HepG2 (cell line): ENCODE measurements around the gene SLC22A7. TPM values are rescaled to one million over a fixed set of nuclear protein-coding genes. Genes with fewer than 3 reads are reported as not detected.

Experiments used
- ATAC-seq: fragments of 200-7000 bp; cut with Tn5 transposase; 3 replicates; pipeline ENCODE4 v1.9.1; 2020; ENCODE audit warnings: mild to moderate bottlenecking, moderate library complexity
- BruUV-seq: library from RNA; stranded (reverse); fragments of 400-500 nt; replicated peaks from 2 replicates; lab custom pipeline; 2021; lab: Mats Ljungman, UMichigan
- CTCF ChIA-PET: fragments of 300-600 bp; formaldehyde crosslinking; extraction: SDS; loops from one replicate; lab custom pipeline; 2021; ENCODE audit warnings: low total read pairs, inconsistent platforms, low intra/inter-chr PET ratio; lab: Yijun Ruan, JAX
- POLR2A ChIA-PET: fragments of 350-600 bp; sonication (Branson Sonifier 250); formaldehyde crosslinking; loops from one replicate; lab custom pipeline; 2020; ENCODE audit warnings: antibody characterized with exemption, inconsistent platforms; lab: Yijun Ruan, JAX
- DNase-seq: peaks from one replicate; pipeline ENCODE4 v3.0.0-alpha.2; 2015; ENCODE audit warnings: low spot score
- FAIRE-seq: peaks from 3 replicates; lab custom pipeline; 2011; peaks lifted over from hg19 to GRCh38; lab: Jason Lieb, UNC
- H2AFZ ChIP-seq: one replicate; pipeline ENCODE4 v1.6.1; 2011; ENCODE audit warnings: low read length, inconsistent platforms
- H3K27ac ChIP-seq: fragments of 300-600 bp; 3 replicates; pipeline ENCODE4 v1.8.0; 2011; ENCODE audit warnings: mixed run types, mild to moderate bottlenecking, mixed read lengths, low read length, inconsistent platforms; ENCODE audit not compliant: insufficient read depth; ENCODE audit errors: extremely low read length
- H3K27me3 ChIP-seq, 2 experiments: fragments of 200-600 bp in 1 of 2; 2 replicates in 1 of 2; 3 replicates in 1 of 2; pipeline versions ENCODE4 v1.6.0 to v1.8.0; 2011; ENCODE audit warnings: low read length in 2 of 2, mild to moderate bottlenecking in 2 of 2, moderate library complexity in 2 of 2, inconsistent platforms in 1 of 2; ENCODE audit not compliant: insufficient read depth in 2 of 2, control insufficient read depth in 1 of 2
- H3K36me3 ChIP-seq, 2 experiments: fragments of 200-600 bp in 1 of 2; replicated peaks in 1 of 2; 2 replicates in 1 of 2; 3 replicates in 1 of 2; pipeline versions ENCODE4 v1.5.1 to v1.8.0; 2011; ENCODE audit warnings: low read length in 2 of 2, inconsistent platforms in 1 of 2; ENCODE audit not compliant: insufficient read depth in 2 of 2, control insufficient read depth in 1 of 2
- H3K4me1 ChIP-seq: 2 replicates; pipeline ENCODE4 v1.5.1; 2012; ENCODE audit warnings: low read length, inconsistent platforms; ENCODE audit not compliant: insufficient read depth
- H3K4me2 ChIP-seq: 2 replicates; pipeline ENCODE4 v1.6.0; 2011; ENCODE audit warnings: low read depth, low read length, inconsistent platforms
- H3K4me3 ChIP-seq, 3 experiments: fragments of 200-600 bp in 1 of 3; sonication (generic), shearing (Covaris generic) in 1 of 3; replicated peaks in 1 of 3; 2 replicates each; pipeline ENCODE4 v1.5.1; 2011 to 2016; ENCODE audit warnings: low read length in 3 of 3, inconsistent platforms in 2 of 3, low read depth in 2 of 3, mild to moderate bottlenecking in 2 of 3, control low read depth in 1 of 3, mixed read lengths in 1 of 3; ENCODE audit not compliant: insufficient read depth in 1 of 3
- H3K79me2 ChIP-seq: one replicate; pipeline ENCODE4 v1.6.1; 2011; ENCODE audit warnings: low read length, inconsistent platforms; ENCODE audit not compliant: insufficient read depth
- H3K9ac ChIP-seq: 2 replicates; pipeline ENCODE4 v1.6.0; 2011; ENCODE audit warnings: mild to moderate bottlenecking, low read depth, low read length, inconsistent platforms; ENCODE audit not compliant: insufficient read depth
- H3K9me3 ChIP-seq: 2 replicates; pipeline ENCODE4 v1.5.1; 2012; ENCODE audit warnings: mild to moderate bottlenecking, low read length
- H4K20me1 ChIP-seq: 2 replicates; pipeline ENCODE4 v1.6.0; 2011; ENCODE audit warnings: inconsistent platforms, mild to moderate bottlenecking, low read length, moderate library complexity; ENCODE audit not compliant: insufficient read depth
- ATF6 ChIP-seq: sonication (generic); formaldehyde crosslinking; conservative IDR thresholded peaks from 2 replicates; pipeline ENCODE4 v1.4.0; 2020; ENCODE audit warnings: missing genetic modification reagents
- ATF7 ChIP-seq, 2 experiments: fragments of 450-650 bp in 1 of 2; sonication (generic) in 1 of 2; formaldehyde crosslinking in 1 of 2; IDR thresholded peaks; 2 replicates each; pipeline versions ENCODE4 v1.4.0 to v1.6.1; 2016 to 2020; ENCODE audit warnings: antibody characterized with exemption in 1 of 2, mild to moderate bottlenecking in 1 of 2, missing genetic modification reagents in 1 of 2
- ATM ChIP-seq: fragments of 450-650 bp; IDR thresholded peaks from 2 replicates; pipeline ENCODE4 v1.7.1; 2017; ENCODE audit warnings: mild to moderate bottlenecking, borderline replicate concordance
- CREB1 ChIP-seq, 2 experiments: fragments of 450-650 bp in 1 of 2; IDR thresholded peaks; 2 replicates each; pipeline ENCODE4 v1.6.1; 2016 to 2017; ENCODE audit warnings: control low read depth in 1 of 2, mild to moderate bottlenecking in 1 of 2, missing compliant biosample characterization in 1 of 2, missing genetic modification characterization in 1 of 2
- ESRRA ChIP-seq: sonication (generic); formaldehyde crosslinking; IDR thresholded peaks from 2 replicates; pipeline ENCODE4 v1.5.1; 2020; ENCODE audit warnings: mild to moderate bottlenecking, low read depth, missing genetic modification reagents
- FOXA1 ChIP-seq, 2 experiments: fragments of 450-650 bp in 1 of 2; sonication (generic) in 1 of 2; formaldehyde crosslinking in 1 of 2; IDR thresholded peaks; 2 replicates each; pipeline versions ENCODE4 v1.4.0 to v1.6.1; 2016 to 2020; ENCODE audit warnings: missing genetic modification reagents in 1 of 2
- FOXK2 ChIP-seq: fragments of 450-650 bp; IDR thresholded peaks from 2 replicates; pipeline ENCODE4 v1.6.1; 2016
- FOXP1 ChIP-seq, 2 experiments: fragments of 450-650 bp in 1 of 2; IDR thresholded peaks; 2 replicates each; pipeline ENCODE4 v1.6.1; 2017 to 2018; ENCODE audit warnings: antibody characterized with exemption in 1 of 2
- GATAD1 ChIP-seq: IDR thresholded peaks from 2 replicates; pipeline ENCODE4 v1.6.1; 2016; ENCODE audit warnings: missing genetic modification reagents, missing compliant biosample characterization
- IKZF1 ChIP-seq: fragments of 450-650 bp; IDR thresholded peaks from 2 replicates; pipeline ENCODE4 v1.7.1; 2016
- NBN ChIP-seq: fragments of 450-650 bp; conservative IDR thresholded peaks from 2 replicates; pipeline ENCODE4 v1.6.1; 2017
- PHF8 ChIP-seq: sonication (generic); formaldehyde crosslinking; IDR thresholded peaks from 2 replicates; pipeline ENCODE4 v1.5.0; 2020; ENCODE audit warnings: missing genetic modification reagents
- RAD51 ChIP-seq: fragments of 450-650 bp; IDR thresholded peaks from 2 replicates; pipeline ENCODE4 v1.6.1; 2016; ENCODE audit warnings: borderline replicate concordance
- RNF219 ChIP-seq: sonication (generic); formaldehyde crosslinking; IDR thresholded peaks from 2 replicates; pipeline ENCODE4 v1.5.0; 2020; ENCODE audit warnings: mild to moderate bottlenecking, missing genetic modification reagents
- SRY ChIP-seq: sonication (generic); formaldehyde crosslinking; IDR thresholded peaks from 2 replicates; pipeline ENCODE4 v1.8.0; 2022; ENCODE audit warnings: mild to moderate bottlenecking, missing genetic modification reagents
- TP53 ChIP-seq: sonication (generic); formaldehyde crosslinking; conservative IDR thresholded peaks from 2 replicates; pipeline ENCODE4 v1.4.0; 2020; ENCODE audit warnings: missing genetic modification reagents
- TRIM22 ChIP-seq: fragments of 450-650 bp; IDR thresholded peaks from 2 replicates; pipeline ENCODE4 v1.6.1; 2017
- ZNF263 ChIP-seq: sonication (generic); formaldehyde crosslinking; IDR thresholded peaks from 2 replicates; pipeline ENCODE4 v1.4.0; 2020; ENCODE audit warnings: missing genetic modification reagents
- ZNF33A ChIP-seq: sonication (generic); formaldehyde crosslinking; IDR thresholded peaks from 2 replicates; pipeline ENCODE4 v1.5.1; 2020; ENCODE audit warnings: missing genetic modification reagents, mild to moderate bottlenecking, moderate library complexity, borderline replicate concordance
- ZSCAN20 ChIP-seq: sonication (generic); formaldehyde crosslinking; IDR thresholded peaks from 2 replicates; pipeline ENCODE4 v1.4.0; 2020; ENCODE audit warnings: missing genetic modification reagents, mild to moderate bottlenecking, borderline replicate concordance
- WGBS: methylation state at CpG from one replicate; pipeline ENCODE4 v1.1.6; 2017; ENCODE audit warnings: low lambda C conversion rate; 5-methylcytosine and 5-hydroxymethylcytosine counted together
- in situ Hi-C: cut with HindIII; loops from 2 replicates; pipeline ENCODE4 v1.10.0; 2017; ENCODE audit warnings: low pct_unique_long_range_greater_than_20kb; ENCODE audit not compliant: extremely low pct_ligation_motif_present
- intact Hi-C: fragments of 100-400 bp; cut with micrococcal nuclease; formaldehyde crosslinking; loops from one replicate; pipeline ENCODE4 v1.10.0; 2022; ENCODE audit not compliant: unreplicated experiment
- polyA plus RNA-seq, 8 experiments: library from polyadenylated mRNA; depleted of rRNA in 3 of 8; stranded (reverse) in 7 of 8; unstranded in 1 of 8; fragments of >200 nt; fragmentation: Illumina TruSeq in 4 of 8; extraction: Trizol in 4 of 8; gene quantifications; 2 replicates each; pipeline versions ENCODE4 v1.2.1 to v1.2.3, GENCODE V29; 2011 to 2016; ENCODE audit warnings: low read depth in 4 of 8, missing spikeins in 1 of 8, mixed read lengths in 1 of 8; ENCODE audit not compliant: insufficient read depth in 1 of 8
- total RNA-seq, 5 experiments: library from RNA; depleted of rRNA; stranded (reverse); fragments of >200 nt; fragmentation: Illumina TruSeq; extraction: Trizol; gene quantifications; 2 replicates each; pipeline ENCODE4 v1.2.3, GENCODE V29; 2016; ENCODE audit warnings: low read depth in 1 of 5

The SLC22A7 gene
- total and polyA plus RNA-seq, 2 of the 13 experiments (the other 11 are each of a cell fraction or from before 2014, with no cell fraction given), result 5.3 to 22.6 TPM

- TF ChIP-seq RNF219 (CRISPR knock-in tag) (no peak), ZSCAN20 (no peak), ESRRA (no peak), ATF6 (CRISPR knock-in tag) (no peak)
Observed at GRCh38 chr6:43293698-43294097, 4.4 kb upstream of the SLC22A7 start (continued).

GRCh38 chr6:43294536-43294935 is 3.5 kb upstream of the SLC22A7 start:
- DNase-seq, result no peak
- no peaks in the 10 kb centered on the region for H3K36me3 ChIP-seq
- H3K79me2 ChIP-seq, result no peaks in the 10 kb centered on the region
- ATAC-seq, result no peak
- no peak overlapping the region for H3K4me3 ChIP-seq
- WGBS, result 94% methylated on average over 3 of the region's 3 CpGs
- H3K4me1 ChIP-seq, result peaks cover 96% of the 10 kb centered on the region
- no peaks in the 10 kb centered on the region for H3K27me3 ChIP-seq
- no TSS peak for BruUV-seq
- CTCF ChIA-PET, result no interaction called here
- H3K4me2 ChIP-seq, result no peak overlapping the region
- H2AFZ ChIP-seq, result no peak overlapping the region
- POLR2A ChIA-PET, result no interaction called here
- no peak overlapping the region for H3K27ac ChIP-seq
- no peak for FAIRE-seq
- in situ Hi-C loops (no loop called here), intact Hi-C loops (no loop called here)
- H4K20me1 ChIP-seq, result no peaks in the 10 kb centered on the region
- no peak overlapping the region for H3K9ac ChIP-seq
- no peaks in the 10 kb centered on the region for H3K9me3 ChIP-seq
- TF ChIP-seq ATF7 (IDR thresholded peaks at IDR 0.05), result peak; percentile 75
- no peak for TF ChIP-seq ATF7 (CRISPR knock-in tag; IDR thresholded peaks at IDR 0.05)
- TF ChIP-seq NBN, result 0 out of 2 replicates have a peak, but pooled peaks have one; percentile 63
- 0 out of 2 replicates have a peak, but pooled peaks have one; percentile 50 for TF ChIP-seq ATM
- no peak for TF ChIP-seq ZNF263 (CRISPR knock-in tag)
- TF ChIP-seq ZNF33A, result no peak
- no peak for TF ChIP-seq PHF8 (CRISPR knock-in tag)
- TF ChIP-seq FOXA1 (IDR thresholded peaks at IDR 0.05), result 0 out of 2 replicates have a peak, but pooled peaks have one; percentile 38
- TF ChIP-seq FOXA1 (CRISPR knock-in tag; IDR thresholded peaks at IDR 0.05), result no peak
- TF ChIP-seq TRIM22, result peak; percentile 82; the same call in 1 of the 2 replicates
- no peak for TF ChIP-seq TP53 (CRISPR knock-in tag)
- TF ChIP-seq RAD51, result peak; percentile 22; the same call in 1 of the 2 replicates
- TF ChIP-seq FOXP1 (IDR thresholded peaks at IDR 0.05), result peak; percentile 43; the same call in 1 of the 2 replicates
- TF ChIP-seq FOXP1 (CRISPR knock-in tag; IDR thresholded peaks at IDR 0.05), result no peak
- no peak for TF ChIP-seq GATAD1 (CRISPR knock-in tag)
- TF ChIP-seq IKZF1, result peak; percentile 93; the same call in 1 of the 2 replicates
- peak; percentile 32; the same call in 1 of the 2 replicates for TF ChIP-seq FOXK2
- TF ChIP-seq CREB1 (IDR thresholded peaks at IDR 0.05), result peak; percentile 83
- TF ChIP-seq CREB1 (CRISPR knock-in tag; IDR thresholded peaks at IDR 0.05), result no peak
- TF ChIP-seq SRY (CRISPR knock-in tag), result no peak
